PC-3 (cell line): ENCODE measurements around the gene NOL4L. TPM values are rescaled to one million over a fixed set of nuclear protein-coding genes. Genes with fewer than 3 reads are reported as not detected.

ENCODE experiments used
- ATAC-seq: fragments of 200-7000 bp; cut with Tn5 transposase; 2 replicates; pipeline ENCODE4 v1.9.1; 2020; ENCODE audit warnings: mild to moderate bottlenecking, moderate library complexity
- BruUV-seq: library from RNA; stranded (reverse); fragments of 400-500 nt; replicated peaks from 2 replicates; lab custom pipeline; 2021; lab: Mats Ljungman, UMichigan
- CTCF ChIA-PET: fragments of 300-600 bp; sonication (Branson Sonifier 250); formaldehyde crosslinking; loops from one replicate; lab custom pipeline; 2022; ENCODE audit warnings: antibody characterized with exemption; lab: Charles Lee
- POLR2A ChIA-PET: fragments of 300-600 bp; sonication (Branson Sonifier 250); formaldehyde crosslinking; loops from one replicate; lab custom pipeline; 2022; ENCODE audit warnings: antibody characterized with exemption; ENCODE audit not compliant: unreplicated experiment; lab: Charles Lee
- DNase-seq: peaks from one replicate; pipeline ENCODE4 v3.0.0-alpha.2; 2015
- H2AFZ ChIP-seq: fragments of 300-600 bp; sonication (generic); 2 replicates; pipeline ENCODE4 v1.6.0; 2016; ENCODE audit warnings: antibody characterized with exemption, low read length
- H3F3A ChIP-seq: fragments of 300-600 bp; sonication (generic); one replicate; pipeline ENCODE4 v1.6.0; 2017; ENCODE audit warnings: antibody characterized with exemption, low read length, control low read depth, mild to moderate bottlenecking; ENCODE audit not compliant: unreplicated experiment
- H3K27ac ChIP-seq: fragments of 300-600 bp; sonication (generic); 2 replicates; pipeline ENCODE4 v1.5.1; 2016; ENCODE audit warnings: mild to moderate bottlenecking, low read length
- H3K27me3 ChIP-seq: fragments of 300-600 bp; sonication (generic); 2 replicates; pipeline ENCODE4 v1.6.1; 2016; ENCODE audit warnings: low read length, mixed read lengths
- H3K36me3 ChIP-seq: fragments of 300-600 bp; sonication (generic); 2 replicates; pipeline ENCODE4 v1.6.1; 2016; ENCODE audit warnings: low read depth, mixed run types, low read length, mixed read lengths
- H3K4me1 ChIP-seq: fragments of 300-600 bp; sonication (generic); 2 replicates; pipeline ENCODE4 v1.5.1; 2016; ENCODE audit warnings: low read length; ENCODE audit not compliant: insufficient read depth
- H3K4me2 ChIP-seq: fragments of 300-600 bp; sonication (generic); 2 replicates; pipeline ENCODE4 v1.6.0; 2016; ENCODE audit warnings: low read length
- H3K4me3 ChIP-seq: fragments of 300-600 bp; sonication (generic); 2 replicates; pipeline ENCODE4 v1.5.1; 2016; ENCODE audit warnings: mild to moderate bottlenecking, low read length, mixed read lengths
- H3K79me2 ChIP-seq: fragments of 300-600 bp; sonication (generic); 2 replicates; pipeline ENCODE4 v1.6.1; 2017; ENCODE audit warnings: low read length, mixed read lengths
- H3K9ac ChIP-seq: fragments of 300-600 bp; sonication (generic); 2 replicates; pipeline ENCODE4 v1.6.0; 2016; ENCODE audit warnings: mild to moderate bottlenecking, low read length
- H3K9me2 ChIP-seq: fragments of 300-600 bp; sonication (generic); replicated peaks from 2 replicates; pipeline ENCODE4 v1.6.1; 2016; ENCODE audit warnings: mixed run types, low read length, mixed read lengths
- H3K9me3 ChIP-seq: fragments of 300-600 bp; sonication (generic); 2 replicates; pipeline ENCODE4 v1.6.1; 2016; ENCODE audit warnings: low read length, mixed read lengths
- H4K20me1 ChIP-seq: fragments of 300-600 bp; sonication (generic); 2 replicates; pipeline ENCODE4 v1.6.1; 2016; ENCODE audit warnings: low read length, mixed read lengths
- CTCF ChIP-seq: fragments of 300-600 bp; sonication (generic); conservative IDR thresholded peaks from 2 replicates; pipeline ENCODE4 v1.5.1; 2017; ENCODE audit warnings: antibody characterized with exemption, low read depth, mild to moderate bottlenecking, low read length
- EZH2 ChIP-seq: fragments of 300-600 bp; sonication (generic); IDR thresholded peaks from one replicate; pipeline ENCODE4 v1.6.1; 2017; ENCODE audit warnings: antibody characterized with exemption, mild to moderate bottlenecking, low read length; ENCODE audit not compliant: unreplicated experiment
- EZH2phosphoT487 ChIP-seq: fragments of 300-600 bp; sonication (generic); IDR thresholded peaks from 2 replicates; pipeline ENCODE4 v1.6.1; 2018; ENCODE audit warnings: mild to moderate bottlenecking, antibody characterized with exemption, low read length, borderline replicate concordance
- intact Hi-C: fragments of 100-400 bp; cut with micrococcal nuclease; formaldehyde crosslinking; loops from 2 replicates; pipeline ENCODE4 v1.9.0; 2023
- total RNA-seq: library from RNA; depleted of rRNA; stranded (reverse); fragments of >200 nt; gene quantifications from 2 replicates; pipeline ENCODE4 v1.2.3, GENCODE V29; 2014

NOL4L gene
- total RNA-seq, 1 experiment from 2014 or later: 7.3 TPM

DNA sequence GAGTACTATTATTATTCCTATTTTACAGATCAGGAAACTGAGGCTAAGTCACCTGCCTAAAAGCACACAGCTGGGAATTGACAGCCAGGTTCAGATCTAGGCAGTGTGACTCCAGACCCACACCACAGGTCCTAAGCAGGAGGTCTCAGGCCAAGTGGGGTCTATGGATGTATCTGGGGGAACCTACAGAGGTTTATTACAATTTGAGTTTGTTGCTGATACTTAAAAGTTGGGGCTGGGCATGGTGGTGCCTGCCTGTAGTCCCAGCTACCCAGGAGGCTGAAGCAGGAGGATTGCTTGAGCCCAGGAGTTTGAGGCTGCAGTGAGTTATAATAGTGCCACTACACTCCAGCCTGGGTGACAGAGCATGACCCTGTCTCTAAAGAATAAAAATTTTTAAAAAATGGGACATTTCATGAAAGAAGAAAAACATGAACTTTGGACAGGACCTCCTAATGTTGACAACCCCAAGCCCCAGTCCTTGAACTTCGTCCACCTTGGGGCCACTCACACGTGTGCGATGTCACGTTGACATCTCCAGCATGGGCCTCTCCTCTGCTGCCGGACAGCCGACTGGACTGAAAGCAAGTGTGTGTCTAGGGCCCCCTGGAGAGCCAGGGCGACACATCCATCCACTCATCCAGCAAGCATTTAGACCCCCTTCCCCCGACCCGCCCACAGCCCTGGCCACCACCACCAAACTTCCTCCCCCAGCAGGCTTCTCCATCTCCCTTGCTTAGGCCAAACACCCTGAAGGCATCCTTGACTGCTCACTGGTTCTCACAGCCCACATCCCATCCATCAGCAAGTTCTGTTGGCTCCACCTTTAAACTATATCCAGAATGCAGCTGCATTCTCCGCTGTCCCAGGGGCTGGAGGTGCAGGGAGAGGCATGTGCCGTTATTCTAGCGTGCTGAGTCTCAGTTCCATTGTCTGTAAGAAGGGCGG is 40.0 kb downstream of the NOL4L start:
- peaks cover 2% of the 10 kb centered on the region for H3K4me1 ChIP-seq
- peaks cover 14% of the 10 kb centered on the region; the same call in 1 of the 2 replicates for H3K27me3 ChIP-seq
- CTCF ChIA-PET: interaction anchor here (0.6 kb wide), 1 partner anchor 190 kb away, joined by 3 read pairs; no protein-coding TSS in a partner anchor
- no peak overlapping the region for H3K4me3 ChIP-seq
- no peaks in the 10 kb centered on the region for H3K9me3 ChIP-seq
- no peak overlapping the region for H3K27ac ChIP-seq
- H3K36me3 ChIP-seq: no peaks in the 10 kb centered on the region
- POLR2A ChIA-PET: no interaction called here
- TF ChIP-seq EZH2phosphoT487 (no peak), EZH2 (no peak), CTCF (no peak)
- no peak overlapping the region for H3K4me2 ChIP-seq
- no peaks in the 10 kb centered on the region for H3F3A ChIP-seq
- ATAC-seq (no peak), DNase-seq (no peak)
- H2AFZ ChIP-seq: no peak overlapping the region
- H4K20me1 ChIP-seq: no peaks in the 10 kb centered on the region
- no TSS peak for BruUV-seq
- intact Hi-C loops: no loop called here
- H3K9me2 ChIP-seq: no peaks in the 10 kb centered on the region
- H3K9ac ChIP-seq: no peak overlapping the region
- H3K79me2 ChIP-seq: no peaks in the 10 kb centered on the region

GRCh38 chr20:32544260-32544722 is 40.8 kb downstream of the NOL4L start:
- POLR2A ChIA-PET: no interaction called here
- no TSS peak for BruUV-seq
- Histone ChIP-seq H3K4me1 (peaks cover 11% of the 10 kb centered on the region), H3K4me3 (no peak overlapping the region), H3K79me2 (no peaks in the 10 kb centered on the region), H2AFZ (no peak overlapping the region), H3K9ac (no peak overlapping the region), H3K9me2 (no peaks in the 10 kb centered on the region), H3F3A (no peaks in the 10 kb centered on the region), H3K4me2 (no peak overlapping the region), H4K20me1 (no peaks in the 10 kb centered on the region), H3K9me3 (no peaks in the 10 kb centered on the region), H3K27ac (no peak overlapping the region), H3K36me3 (no peaks in the 10 kb centered on the region), H3K27me3 (peaks cover 14% of the 10 kb centered on the region; the same call in 1 of the 2 replicates)
- TF ChIP-seq EZH2 (no peak), EZH2phosphoT487 (no peak), CTCF (no peak)
- CTCF ChIA-PET: no interaction called here
- DNase-seq (no peak), ATAC-seq (no peak)
- intact Hi-C loops: no loop called here
